Stimulated activated CD4-positive, alpha-beta T cell treated with anti-CD3 and anti-CD28 coated beads, Interleukin-12 subunit alpha, Interleukin-12 subunit beta, amount 100 ng/mL, for 24 hours (primary cell): Measurements from ENCODE around the gene TULP4.

Experiments
- DNase-seq, 2 experiments: peaks; one replicate each; pipeline ENCODE4 v3.0.0-alpha.2; 2020; ENCODE audit warnings: low read depth in 2 of 2

The TULP4 gene

GRCh38 chr6:158357570-158358216 lies 45.4 kb downstream of the TULP4 start:
- DNase-seq: no peak

GRCh38 chr6:158358450-158359077 lies 46.3 kb downstream of the TULP4 start:
- no peak for DNase-seq

- DNase-seq: no peak
These were observed 48.8 kb downstream of the TULP4 start for GRCh38 chr6:158361068-158361467.

- DNase-seq: no peak
These were observed 49.9 kb downstream of the TULP4 start for GRCh38 chr6:158361961-158362669.

GRCh38 chr6:158366363-158366762 lies 54.1 kb downstream of the TULP4 start:
- DNase-seq: no peak

- DNase-seq: no peak
These were observed 55.6 kb downstream of the TULP4 start for GRCh38 chr6:158367816-158368215.

- no peak for DNase-seq
These were observed 57.0 kb downstream of the TULP4 start for GRCh38 chr6:158369241-158369640.

- no peak for DNase-seq
These were observed 58.5 kb downstream of the TULP4 start for GRCh38 chr6:158370805-158371204.

- no peak for DNase-seq
These were observed 59.0 kb downstream of the TULP4 start for GRCh38 chr6:158371261-158371660.

- DNase-seq: no peak
These were observed 60.3 kb downstream of the TULP4 start for GRCh38 chr6:158372574-158372973.

GRCh38 chr6:158373214-158373613 lies 60.9 kb downstream of the TULP4 start:
- no peak for DNase-seq

- DNase-seq: no peak
These were observed 61.8 kb downstream of the TULP4 start for GRCh38 chr6:158374020-158374419.

- DNase-seq: no peak
These were observed 64.4 kb downstream of the TULP4 start for GRCh38 chr6:158376631-158377081.

GRCh38 chr6:158377860-158378259 lies 65.6 kb downstream of the TULP4 start:
- no peak for DNase-seq

GRCh38 chr6:158379336-158379735 lies 67.1 kb downstream of the TULP4 start:
- no peak for DNase-seq

GRCh38 chr6:158381214-158381613 lies 68.9 kb downstream of the TULP4 start:
- DNase-seq: no peak

- DNase-seq: no peak
These were observed 70.2 kb downstream of the TULP4 start for GRCh38 chr6:158382491-158382890.

- DNase-seq: no peak
These were observed 70.8 kb downstream of the TULP4 start for GRCh38 chr6:158383057-158383456.

- no peak for DNase-seq
These were observed 71.3 kb downstream of the TULP4 start for GRCh38 chr6:158383542-158383941.

- no peak for DNase-seq
These were observed 72.4 kb downstream of the TULP4 start for GRCh38 chr6:158384671-158385110.

- DNase-seq: no peak
These were observed 74.8 kb downstream of the TULP4 start for GRCh38 chr6:158387036-158387435.

GRCh38 chr6:158387578-158387977 lies 75.3 kb downstream of the TULP4 start:
- DNase-seq: no peak

GRCh38 chr6:158388727-158389126 lies 76.5 kb downstream of the TULP4 start:
- DNase-seq: no peak
